GM19193 (cell line): ENCODE results near the gene NKX2-4.

Experiments used
- POLR2A ChIP-seq: IDR thresholded peaks from 4 replicates; pipeline ENCODE4 v1.6.1; 2011; ENCODE audit not compliant: insufficient read depth, insufficient read length; ENCODE audit errors: extremely low read depth

The NKX2-4 gene

DNA sequence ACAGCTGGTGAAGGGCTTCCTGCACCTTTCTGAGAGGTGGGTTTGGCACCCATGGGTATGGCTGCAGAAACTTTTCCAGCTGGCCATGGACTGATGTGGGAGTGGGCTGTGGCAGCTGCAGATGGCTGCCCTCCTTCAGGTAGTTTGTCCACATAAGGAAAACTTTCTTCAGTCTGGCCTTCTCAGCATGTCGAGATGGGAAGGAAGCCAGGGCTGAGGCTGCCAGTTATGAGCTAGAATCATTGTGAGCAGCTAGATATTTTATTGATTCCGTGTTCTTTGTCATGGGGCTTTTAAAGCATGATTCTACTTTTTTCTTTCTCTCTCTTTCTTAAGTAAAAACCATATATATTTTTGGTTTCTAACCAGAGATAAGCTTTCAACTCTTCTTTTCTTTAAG lies 16.6 kb downstream of the NKX2-4 start:
- TF ChIP-seq POLR2A = no peak

DNA sequence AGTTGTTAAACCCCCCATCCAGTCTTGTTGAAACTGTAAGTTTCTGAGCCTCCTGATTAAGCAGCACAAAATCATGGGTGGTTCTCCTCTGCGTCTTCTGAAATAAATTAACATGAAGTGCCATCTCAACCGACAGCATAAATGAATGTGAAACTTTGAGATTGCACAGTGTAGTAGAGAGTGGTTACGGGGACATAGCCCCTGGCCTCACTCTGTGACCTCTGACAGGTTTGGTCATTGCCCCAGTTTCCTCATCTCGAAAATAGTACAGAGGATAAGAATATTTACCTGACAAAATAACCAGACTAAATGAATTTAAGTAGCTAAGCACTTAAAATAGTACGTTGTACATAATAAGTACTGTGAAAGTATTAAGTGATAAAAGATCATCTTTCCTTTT lies 19.1 kb downstream of the NKX2-4 start:
- no peak for TF ChIP-seq POLR2A

DNA sequence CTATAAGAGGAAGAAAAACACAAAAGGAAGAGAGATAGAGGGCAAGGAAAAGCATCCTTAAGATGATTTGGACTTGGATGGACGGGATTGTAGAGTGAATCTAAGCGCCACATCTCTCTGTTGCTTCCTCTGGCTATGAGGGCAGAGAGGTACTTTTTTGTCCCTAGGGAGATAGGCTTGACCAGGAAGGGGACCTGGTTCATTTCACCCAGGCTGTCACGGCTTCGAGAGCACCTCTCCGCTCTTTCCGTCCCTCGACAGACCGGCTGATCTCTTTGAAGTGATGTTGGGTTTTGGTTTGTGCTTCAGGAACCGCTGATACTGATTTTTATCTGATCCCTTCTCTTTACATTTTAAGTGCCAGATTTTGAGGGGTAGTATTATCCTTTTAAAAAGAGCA lies 19.6 kb downstream of the NKX2-4 start:
- TF ChIP-seq POLR2A = no peak

DNA sequence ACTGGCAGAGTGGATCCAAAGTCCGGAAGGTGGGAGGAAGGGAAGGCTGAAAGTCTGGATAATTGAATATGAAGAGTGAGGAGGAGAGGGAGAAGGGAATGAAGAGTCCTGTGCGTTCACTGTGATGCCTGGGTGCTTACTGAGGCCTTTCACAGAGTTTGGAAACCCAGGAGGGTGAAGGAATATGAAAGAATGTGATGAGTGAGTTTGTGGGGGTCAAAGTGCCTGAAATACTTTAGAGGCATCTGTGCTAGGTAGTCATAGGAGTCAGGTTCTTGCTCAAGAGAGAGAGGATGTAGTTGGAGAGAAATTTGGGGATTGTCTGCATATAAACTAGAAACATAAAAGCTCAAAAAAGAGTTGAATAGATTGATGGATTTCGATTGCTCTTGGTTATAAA lies 20.7 kb downstream of the NKX2-4 start:
- TF ChIP-seq POLR2A = no peak

DNA sequence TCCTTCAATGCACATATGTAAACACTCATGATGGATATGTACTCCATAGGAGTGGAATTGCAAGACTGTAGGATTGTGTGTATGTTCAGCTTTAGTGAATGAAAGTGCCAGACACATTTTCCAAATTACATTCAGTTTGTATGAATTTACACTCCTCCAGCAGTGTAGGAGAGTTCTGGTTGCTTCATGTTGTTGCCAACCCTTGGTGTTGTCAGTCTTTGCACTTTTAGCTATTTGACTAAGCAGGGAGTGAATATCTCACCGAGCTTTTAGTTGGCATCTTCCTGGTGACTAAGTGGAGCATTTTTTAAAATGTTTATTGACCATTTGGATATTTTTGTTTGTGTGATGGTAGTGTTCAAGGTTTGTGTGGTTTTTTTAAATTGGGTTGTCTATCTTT lies 23.9 kb downstream of the NKX2-4 start:
- no peak for TF ChIP-seq POLR2A

DNA sequence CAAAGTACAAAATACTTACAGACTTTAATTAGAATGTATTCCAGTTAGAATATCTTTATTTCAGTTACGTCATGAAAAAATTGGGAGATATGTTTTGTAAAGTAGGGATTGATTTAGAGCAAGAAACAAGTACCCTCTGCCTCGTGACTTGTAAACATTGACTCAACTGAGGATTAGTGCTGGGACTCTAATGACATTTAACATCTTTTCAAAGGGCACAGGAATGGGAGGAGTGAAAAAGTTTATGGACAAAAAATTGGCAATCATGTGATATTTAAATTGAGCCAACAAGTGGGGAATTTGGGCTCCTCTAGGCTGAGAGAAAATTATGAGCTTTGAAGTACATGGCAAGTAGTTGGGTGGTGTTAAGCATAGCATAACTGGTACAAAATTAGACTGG lies 25.3 kb downstream of the NKX2-4 start:
- TF ChIP-seq POLR2A = no peak

DNA sequence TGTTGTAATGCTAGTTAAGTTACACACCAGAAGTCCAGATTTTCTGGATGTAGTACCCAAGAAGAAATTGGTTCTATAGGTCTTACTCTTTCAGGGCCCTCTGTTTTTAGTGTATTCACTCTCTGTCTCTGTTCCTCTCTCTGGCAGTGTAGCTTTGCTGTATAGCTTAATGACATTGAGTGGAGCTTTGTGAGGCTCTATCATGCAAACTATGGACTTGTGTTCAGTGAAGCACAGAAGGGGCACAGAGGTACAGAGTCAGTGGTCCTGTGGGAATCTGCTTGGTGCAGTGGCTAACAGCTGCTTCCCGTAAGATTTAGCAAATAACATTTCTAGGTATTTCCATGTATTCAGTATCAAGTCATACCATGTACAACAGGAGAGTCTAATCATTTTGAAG lies 26.1 kb downstream of the NKX2-4 start:
- no peak for TF ChIP-seq POLR2A

DNA sequence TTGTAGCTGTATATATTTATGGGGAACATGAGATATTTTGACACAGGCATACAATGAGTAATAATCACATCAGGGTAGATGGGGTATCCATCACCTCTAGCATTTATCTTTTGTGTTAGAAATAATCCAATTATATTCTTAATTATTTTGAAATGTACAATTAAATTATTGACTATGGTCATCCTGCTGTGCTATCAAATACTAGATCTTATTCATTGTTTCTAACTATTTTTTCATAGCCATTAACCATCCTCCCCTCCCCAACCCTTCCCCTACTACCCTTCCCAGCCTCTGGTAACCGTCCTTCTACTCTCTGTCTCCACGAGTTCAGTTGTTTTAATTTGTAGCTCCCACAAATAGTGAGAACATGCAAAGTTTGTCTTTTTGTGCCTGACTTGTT lies 28.5 kb downstream of the NKX2-4 start:
- TF ChIP-seq POLR2A = no peak

DNA sequence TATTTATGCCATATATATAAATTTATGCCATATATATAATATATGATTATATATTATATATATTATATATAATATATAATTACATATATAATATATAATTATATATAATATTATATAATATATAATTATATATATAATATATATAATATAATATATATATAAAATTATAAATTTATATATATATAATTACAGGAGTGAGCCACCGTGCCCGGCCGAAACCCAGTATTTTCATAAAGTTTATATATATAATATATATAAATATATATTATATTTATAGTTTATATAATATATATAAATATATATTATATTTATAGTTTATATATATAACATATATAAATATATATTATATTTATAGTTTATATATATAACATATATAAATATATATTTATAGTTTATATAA lies 31.6 kb downstream of the NKX2-4 start:
- no peak for TF ChIP-seq POLR2A

DNA sequence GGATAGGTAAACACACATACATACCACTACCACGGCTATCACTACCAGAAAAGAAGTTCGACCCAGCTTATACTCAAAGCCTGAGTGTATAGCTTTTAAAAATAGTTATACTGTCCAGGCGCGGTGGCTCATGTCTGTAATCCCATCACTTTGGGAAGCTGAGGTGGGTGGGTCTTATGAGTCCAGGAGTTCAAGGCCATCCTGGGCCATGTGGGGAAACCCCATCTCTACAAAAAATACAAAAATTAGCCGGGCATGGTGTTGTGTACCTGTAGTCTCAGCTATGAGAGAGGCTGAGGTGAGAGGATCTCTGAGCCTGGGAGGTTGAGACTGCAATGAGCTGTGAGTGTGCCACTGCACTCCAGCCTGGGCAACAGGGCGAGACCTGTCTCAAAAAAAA lies 32.9 kb downstream of the NKX2-4 start:
- no peak for TF ChIP-seq POLR2A

DNA sequence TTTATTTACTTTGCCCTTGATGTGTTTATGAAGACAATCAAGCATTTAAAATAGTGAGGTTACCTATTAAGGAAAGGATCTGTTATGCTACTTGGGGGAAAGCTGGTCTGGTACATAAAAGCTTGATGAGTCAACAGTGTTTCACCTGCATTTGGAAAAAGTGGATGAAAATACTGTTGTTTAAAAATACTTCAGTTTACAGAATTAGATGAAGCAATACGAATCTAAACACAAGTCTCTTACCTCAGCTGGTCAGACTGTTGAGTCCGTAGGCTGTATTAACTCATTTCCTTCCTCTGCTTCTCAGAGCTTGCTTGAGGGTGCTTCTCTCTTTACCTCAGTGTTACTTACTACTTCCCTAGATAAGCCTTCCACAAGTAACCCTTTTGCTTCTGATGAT lies 36.1 kb downstream of the NKX2-4 start:
- no peak for TF ChIP-seq POLR2A

DNA sequence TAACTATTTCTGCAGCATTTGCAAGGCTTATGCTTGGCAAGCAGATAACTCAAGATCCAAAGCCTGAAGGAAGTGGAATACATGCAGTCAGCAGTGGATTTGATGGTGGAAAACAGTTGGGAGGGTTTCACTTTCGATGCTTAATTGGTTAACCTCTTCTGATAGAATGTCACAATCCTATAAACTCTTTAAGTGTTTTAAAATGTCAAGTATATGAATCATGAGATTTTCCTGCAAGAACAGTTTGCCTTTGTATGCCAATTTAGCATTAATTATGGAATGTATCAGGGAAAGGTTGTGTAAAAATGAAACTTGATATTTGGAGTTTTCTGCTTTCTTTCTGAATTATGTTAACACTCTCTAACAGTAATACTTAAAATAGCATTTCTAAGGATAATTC lies 36.6 kb downstream of the NKX2-4 start:
- no peak for TF ChIP-seq POLR2A

DNA sequence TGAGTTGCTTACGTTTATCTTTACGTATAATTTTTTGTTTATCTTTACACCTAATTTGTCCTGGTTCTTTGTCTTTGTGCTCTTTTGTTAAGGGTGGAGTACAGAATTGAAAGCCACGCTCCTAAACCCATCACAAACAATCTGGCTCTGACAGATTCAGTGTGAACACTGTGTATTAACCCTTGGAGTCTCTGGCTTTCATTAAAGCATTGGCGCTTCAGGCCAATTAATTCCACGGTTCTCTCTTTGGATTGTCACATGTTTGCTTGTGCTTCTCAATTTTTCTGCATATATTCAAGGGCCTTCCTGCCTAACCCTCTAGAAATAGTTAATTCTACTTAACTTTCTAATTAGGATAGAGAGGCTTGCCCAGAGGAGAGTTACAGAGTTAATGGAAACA lies 38.6 kb downstream of the NKX2-4 start:
- no peak for TF ChIP-seq POLR2A

DNA sequence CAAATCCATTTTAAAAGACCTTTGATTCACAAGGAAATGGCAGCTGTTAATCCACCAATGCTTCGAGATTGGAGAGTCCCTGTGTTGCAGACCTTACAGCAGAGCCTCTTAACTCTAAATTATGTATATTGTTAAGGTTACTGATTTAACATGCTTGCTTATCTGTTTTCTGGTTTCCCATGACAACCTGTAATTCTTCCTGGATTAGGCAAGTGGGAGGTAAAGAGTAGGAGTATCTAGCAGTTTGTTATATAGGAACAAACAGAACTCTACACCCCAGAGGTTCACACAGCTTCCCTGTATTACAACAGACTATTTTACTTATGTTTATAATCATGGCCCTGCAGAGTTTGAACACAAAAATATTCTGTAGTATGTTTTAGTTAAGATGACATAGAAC lies 39.5 kb downstream of the NKX2-4 start:
- no peak for TF ChIP-seq POLR2A

DNA sequence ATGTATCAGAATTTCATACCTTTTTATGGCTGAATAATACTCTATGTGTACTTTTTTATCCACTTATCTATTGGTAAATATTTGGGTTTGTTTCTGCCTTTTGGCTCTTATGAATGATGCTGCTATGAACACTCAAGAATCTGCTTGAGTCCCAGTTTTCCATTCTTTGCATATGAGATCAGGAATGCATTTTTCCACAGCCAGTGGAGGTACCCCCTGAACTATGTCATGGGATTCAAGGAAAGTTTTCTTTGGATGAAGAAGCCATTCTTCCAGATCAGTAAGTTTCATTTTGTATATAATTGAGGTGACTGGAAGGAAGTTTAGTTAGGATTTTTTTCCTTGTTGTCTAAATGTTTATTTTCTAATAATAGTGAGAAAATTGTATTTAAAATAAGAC lies 40.9 kb downstream of the NKX2-4 start:
- TF ChIP-seq POLR2A = no peak

DNA sequence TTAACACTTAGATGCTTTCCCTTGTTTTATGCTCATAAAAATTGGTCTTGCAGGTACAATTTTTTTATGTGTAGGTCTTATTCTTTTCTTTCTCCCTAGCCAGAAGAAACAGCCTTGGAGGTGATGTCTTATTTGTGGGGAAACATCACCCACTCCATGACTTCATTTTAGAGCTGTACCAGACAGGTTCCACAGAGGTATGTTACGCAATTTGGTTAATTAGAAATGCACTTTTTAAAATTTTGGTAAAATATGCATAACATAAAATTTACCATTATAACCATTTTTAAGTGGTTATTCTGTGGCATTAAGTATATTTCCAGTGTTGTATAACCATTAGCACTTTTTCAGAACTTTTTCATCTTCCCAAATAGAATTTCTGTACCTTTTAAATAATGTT lies 41.3 kb downstream of the NKX2-4 start:
- TF ChIP-seq POLR2A = no peak

DNA sequence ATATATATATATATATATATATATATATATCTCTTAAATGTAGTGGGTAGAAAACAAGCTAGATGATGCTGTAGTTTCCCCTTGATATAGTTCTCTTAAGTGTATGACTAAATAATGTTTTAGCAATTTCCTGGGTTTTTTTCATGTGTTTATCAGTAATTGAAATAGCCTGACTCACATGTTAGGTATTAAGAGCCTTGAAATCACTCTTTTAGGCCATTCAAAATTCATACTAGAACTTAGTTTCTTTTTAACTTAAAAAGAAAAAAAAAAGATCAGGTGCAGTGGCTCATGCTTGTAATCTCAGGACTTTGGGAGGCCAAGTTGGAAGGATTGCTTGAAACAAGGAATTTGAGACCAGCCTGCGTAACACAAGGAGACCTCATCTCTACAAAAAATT lies 44.1 kb downstream of the NKX2-4 start:
- TF ChIP-seq POLR2A = no peak

DNA sequence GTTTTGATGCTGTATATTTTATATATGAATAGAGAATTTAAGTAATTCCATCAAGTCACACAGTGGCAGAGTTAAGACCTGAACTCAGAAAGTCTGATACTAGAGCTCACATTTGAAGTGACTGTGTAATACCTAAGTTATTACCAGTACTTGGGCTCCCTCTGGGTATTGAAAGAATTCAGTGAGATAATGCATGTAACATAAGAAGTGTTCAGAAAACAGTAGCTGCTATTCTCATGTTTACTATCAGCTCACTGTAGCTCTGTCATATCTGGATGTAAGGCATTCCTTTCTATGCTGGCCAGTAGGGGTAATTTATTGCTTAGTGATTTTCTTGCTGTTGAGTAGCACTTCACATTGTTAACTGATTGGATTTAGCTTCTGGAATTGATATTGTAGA lies 44.6 kb downstream of the NKX2-4 start:
- TF ChIP-seq POLR2A = no peak
